CD14-positive monocyte (primary cell): Measurements from ENCODE around the gene CUBN. TPM values are rescaled to one million over a fixed set of nuclear protein-coding genes. Genes with fewer than 3 reads are reported as not detected.

Experiments used
- DNase-seq, 3 donors: peaks; one replicate each; pipeline ENCODE4 v3.0.0-alpha.2; 2011 to 2022
- H2AFZ ChIP-seq: 2 replicates; pipeline ENCODE4 v1.6.0; 2012; ENCODE audit warnings: mild to moderate bottlenecking, low read depth, low read length, inconsistent platforms; ENCODE audit not compliant: insufficient read depth, poor library complexity, severe bottlenecking
- H3K27ac ChIP-seq, 2 donors: 1 replicate in 1 of 2; 2 replicates in 1 of 2; pipeline ENCODE4 v1.5.1; 2012 to 2013; ENCODE audit warnings: low read length in 2 of 2, control low read depth in 1 of 2, inconsistent platforms in 1 of 2, low read depth in 1 of 2, mild to moderate bottlenecking in 1 of 2
- H3K27me3 ChIP-seq, 2 donors: one replicate each; pipeline versions ENCODE4 v1.6.0 to v1.6.1; 2011 to 2013; ENCODE audit warnings: low read length in 2 of 2; ENCODE audit not compliant: control insufficient read depth in 2 of 2, insufficient read depth in 2 of 2
- H3K36me3 ChIP-seq, 2 donors: replicated peaks in 1 of 2; 1 replicate in 1 of 2; 2 replicates in 1 of 2; pipeline versions ENCODE4 v1.5.1 to v1.6.1; 2012 to 2013; ENCODE audit warnings: low read length in 2 of 2, control low read depth in 1 of 2, inconsistent platforms in 1 of 2, mild to moderate bottlenecking in 1 of 2; ENCODE audit not compliant: insufficient read depth in 2 of 2, control insufficient read depth in 1 of 2
- H3K4me1 ChIP-seq, 2 donors: 1 replicate in 1 of 2; 2 replicates in 1 of 2; pipeline versions ENCODE4 v1.5.1 to v1.6.1; 2012 to 2013; ENCODE audit warnings: low read length in 2 of 2, control low read depth in 1 of 2, inconsistent platforms in 1 of 2, mild to moderate bottlenecking in 1 of 2, moderate library complexity in 1 of 2; ENCODE audit not compliant: insufficient read depth in 2 of 2, control insufficient read depth in 1 of 2
- H3K4me2 ChIP-seq: replicated peaks from 2 replicates; pipeline ENCODE3; 2012; ENCODE audit warnings: low read length, moderate library complexity, mild to moderate bottlenecking; ENCODE audit not compliant: poor library complexity, severe bottlenecking; ENCODE audit errors: extremely low read depth
- H3K4me3 ChIP-seq, 3 experiments: fragments of 200-600 bp in 1 of 3; sonication (generic) in 1 of 3; replicated peaks in 1 of 3; 1 replicate in 2 of 3; 2 replicates in 1 of 3; pipeline ENCODE4 v1.5.1; 2011 to 2013; ENCODE audit warnings: low read length in 3 of 3, mild to moderate bottlenecking in 3 of 3, control low read depth in 2 of 3, low read depth in 2 of 3, inconsistent platforms in 1 of 3, moderate library complexity in 1 of 3
- H3K79me2 ChIP-seq: 2 replicates; pipeline ENCODE4 v1.6.0; 2012; ENCODE audit warnings: mild to moderate bottlenecking, control low read depth, inconsistent platforms, low read length, moderate library complexity; ENCODE audit not compliant: insufficient read depth
- H3K9ac ChIP-seq: 2 replicates; pipeline ENCODE4 v1.6.0; 2017; ENCODE audit warnings: low read length, mild to moderate bottlenecking; ENCODE audit not compliant: insufficient read depth, poor library complexity, severe bottlenecking
- H3K9me3 ChIP-seq, 2 donors: replicated peaks in 1 of 2; 1 replicate in 1 of 2; 2 replicates in 1 of 2; pipeline versions ENCODE4 v1.5.1 to v1.6.1; 2012 to 2013; ENCODE audit warnings: low read length in 2 of 2, control low read depth in 1 of 2; ENCODE audit not compliant: control insufficient read depth in 1 of 2, insufficient read depth in 1 of 2
- H4K20me1 ChIP-seq: 2 replicates; pipeline ENCODE4 v1.6.0; 2012; ENCODE audit warnings: mild to moderate bottlenecking, low read length, control low read depth, moderate library complexity; ENCODE audit not compliant: insufficient read depth
- H3K27ac Mint-ChIP-seq, 7 donors: one replicate each; pipeline ENCODE4 v1.8.0; 2020; ENCODE audit warnings: mild to moderate bottlenecking in 7 of 7, mixed read lengths in 7 of 7, moderate library complexity in 6 of 7, inconsistent platforms in 2 of 7
- H3K27me3 Mint-ChIP-seq, 3 donors: one replicate each; pipeline ENCODE4 v1.8.0; 2021 to 2022; ENCODE audit warnings: low read depth in 3 of 3, mild to moderate bottlenecking in 3 of 3, mixed read lengths in 3 of 3, moderate library complexity in 3 of 3, inconsistent platforms in 1 of 3
- H3K36me3 Mint-ChIP-seq, 2 donors: one replicate each; pipeline ENCODE4 v1.8.0; 2020; ENCODE audit warnings: mixed read lengths in 2 of 2, inconsistent platforms in 1 of 2, mild to moderate bottlenecking in 1 of 2
- H3K4me1 Mint-ChIP-seq: one replicate; pipeline ENCODE4 v1.8.0; 2020; ENCODE audit warnings: mild to moderate bottlenecking, mixed read lengths
- H3K4me3 Mint-ChIP-seq, 2 donors: one replicate each; pipeline ENCODE4 v1.8.0; 2020; ENCODE audit warnings: mild to moderate bottlenecking in 2 of 2, mixed read lengths in 2 of 2, moderate library complexity in 1 of 2
- H3K9me3 Mint-ChIP-seq, 7 donors: one replicate each; pipeline ENCODE4 v1.8.0; 2020 to 2022; ENCODE audit warnings: mixed read lengths in 7 of 7, mild to moderate bottlenecking in 6 of 7, moderate library complexity in 6 of 7, inconsistent platforms in 2 of 7
- WGBS: methylation state at CpG from one replicate; pipeline ENCODE4 v1.1.5; 2013; ENCODE audit warnings: missing lambda C conversion rate; ENCODE audit not compliant: insufficient coverage; 5-methylcytosine and 5-hydroxymethylcytosine counted together
- intact Hi-C, 2 donors: fragments of 100-400 bp; cut with micrococcal nuclease; formaldehyde crosslinking; loops; one replicate each; pipeline versions ENCODE4 v1.15.0 to v1.15.1; 2023
- polyA plus RNA-seq, 3 donors: library from polyadenylated mRNA; depleted of rRNA in 1 of 3; unstranded in 2 of 3; stranded (reverse) in 1 of 3; fragments of 300-500 nt in 2 of 3; fragments of >200 nt in 1 of 3; fragmentation: Illumina TruSeq in 2 of 3; gene quantifications; 1 replicate in 2 of 3; 2 replicates in 1 of 3; pipeline ENCODE4 v1.2.3, GENCODE V29; 2012 to 2021
- TF ChIP-seq, protein P1 (sequence below): fragments of 200-600 bp; IDR thresholded peaks from one replicate; pipeline ENCODE4 v1.8.0; 2022; ENCODE audit warnings: antibody characterized with exemption, mild to moderate bottlenecking

CUBN gene
- polyA plus RNA-seq, 3 donors: 0.95 TPM; not detected in 2

DNA sequence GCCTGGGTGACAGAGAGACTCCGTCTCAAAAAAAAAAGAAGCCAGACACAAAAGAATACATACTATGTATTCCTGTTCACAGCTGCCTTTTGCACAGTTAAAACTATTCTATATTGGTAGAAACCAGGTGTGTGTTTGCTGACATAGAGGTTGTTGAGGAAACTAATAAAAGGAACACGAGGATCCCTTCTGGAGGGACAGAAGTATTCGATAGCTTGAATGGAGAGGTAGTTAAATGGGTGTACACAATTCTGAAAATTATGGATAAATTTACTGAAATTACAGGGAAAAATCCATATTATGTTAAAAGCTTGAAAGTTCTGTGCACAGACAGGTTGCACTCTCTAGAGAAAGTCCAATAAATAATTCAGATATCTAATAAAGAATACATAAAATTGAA, 71.5 kb downstream of the CUBN start:
- H3K27ac Mint-ChIP-seq: no peak overlapping the region
- no CpG with 5 or more reads among the region's 3 CpGs for WGBS

DNA sequence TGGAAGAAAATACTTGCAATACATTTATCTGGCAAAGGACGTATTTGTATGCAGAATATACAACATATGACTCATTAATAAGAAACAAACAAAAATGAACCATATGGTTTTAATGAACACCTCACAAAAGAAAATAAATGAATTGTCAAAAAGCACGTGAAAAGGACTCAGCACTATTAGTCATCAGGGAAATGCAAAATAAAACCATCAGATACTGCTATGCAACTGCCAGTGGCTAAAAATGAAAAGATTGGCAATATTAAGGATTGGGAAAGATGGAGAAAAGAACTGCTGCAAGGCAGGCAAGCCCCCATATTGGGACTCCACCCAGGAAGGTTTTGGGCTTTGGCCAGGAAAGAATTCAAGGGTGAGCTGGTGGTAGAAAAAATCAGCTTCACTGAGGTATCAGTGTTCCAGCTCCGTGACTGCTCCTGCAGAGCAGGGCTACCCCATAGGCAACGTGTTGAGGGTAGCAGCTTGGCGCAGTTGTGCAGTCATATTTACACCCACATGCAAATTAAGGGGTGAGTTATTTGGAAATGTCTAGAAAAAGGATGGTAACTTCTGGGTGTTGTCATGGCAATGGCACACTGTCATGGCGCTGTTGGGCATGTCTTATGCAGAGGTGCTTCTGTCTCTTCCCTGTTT, 72.7 kb downstream of the CUBN start:
- Mint-ChIP-seq H3K4me3 (no peak overlapping the region), H3K9me3 (peaks cover 0 to 11% (median 3%) of the 10 kb centered on the region in 7 donors), H3K27ac (no peak overlapping the region), H3K4me1 (peaks cover 2% of the 10 kb centered on the region), H3K27me3 (peaks cover 0 to 1% (median 0%) of the 10 kb centered on the region in 3 donors), H3K36me3 (peaks cover 0 to under 1% of the 10 kb centered on the region in 2 donors)
- 100% methylated on average over 1 of the region's 6 CpGs for WGBS
- TF ChIP-seq, protein P1, sequence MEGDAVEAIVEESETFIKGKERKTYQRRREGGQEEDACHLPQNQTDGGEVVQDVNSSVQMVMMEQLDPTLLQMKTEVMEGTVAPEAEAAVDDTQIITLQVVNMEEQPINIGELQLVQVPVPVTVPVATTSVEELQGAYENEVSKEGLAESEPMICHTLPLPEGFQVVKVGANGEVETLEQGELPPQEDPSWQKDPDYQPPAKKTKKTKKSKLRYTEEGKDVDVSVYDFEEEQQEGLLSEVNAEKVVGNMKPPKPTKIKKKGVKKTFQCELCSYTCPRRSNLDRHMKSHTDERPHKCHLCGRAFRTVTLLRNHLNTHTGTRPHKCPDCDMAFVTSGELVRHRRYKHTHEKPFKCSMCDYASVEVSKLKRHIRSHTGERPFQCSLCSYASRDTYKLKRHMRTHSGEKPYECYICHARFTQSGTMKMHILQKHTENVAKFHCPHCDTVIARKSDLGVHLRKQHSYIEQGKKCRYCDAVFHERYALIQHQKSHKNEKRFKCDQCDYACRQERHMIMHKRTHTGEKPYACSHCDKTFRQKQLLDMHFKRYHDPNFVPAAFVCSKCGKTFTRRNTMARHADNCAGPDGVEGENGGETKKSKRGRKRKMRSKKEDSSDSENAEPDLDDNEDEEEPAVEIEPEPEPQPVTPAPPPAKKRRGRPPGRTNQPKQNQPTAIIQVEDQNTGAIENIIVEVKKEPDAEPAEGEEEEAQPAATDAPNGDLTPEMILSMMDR: no peak
- peaks cover 0 to under 1% of the 10 kb centered on the region in 2 donors for H3K9me3 ChIP-seq
- no peaks in the 10 kb centered on the region for H3K79me2 ChIP-seq
- H4K20me1 ChIP-seq: no peaks in the 10 kb centered on the region
- no peak overlapping the region for H3K4me3 ChIP-seq
- no peak overlapping the region for H3K27ac ChIP-seq
- H3K4me2 ChIP-seq: no peak overlapping the region
- H3K4me1 ChIP-seq: no peaks in the 10 kb centered on the region
- no peak for DNase-seq
- no peak overlapping the region for H2AFZ ChIP-seq
- H3K9ac ChIP-seq: no peak overlapping the region
- no peaks in the 10 kb centered on the region for H3K27me3 ChIP-seq
- H3K36me3 ChIP-seq: no peaks in the 10 kb centered on the region
- intact Hi-C loops: no loop called here

More for the DNA sequence above, 71.5 kb downstream of the CUBN start:
- no peak overlapping the region for H3K9ac ChIP-seq
- H3K36me3 ChIP-seq: no peaks in the 10 kb centered on the region
- Mint-ChIP-seq H3K4me1 (peaks cover 2% of the 10 kb centered on the region), H3K9me3 (peaks cover 0 to 2% (median 0%) of the 10 kb centered on the region in 7 donors), H3K4me3 (no peak overlapping the region), H3K27me3 (peaks cover 0 to 1% (median 0%) of the 10 kb centered on the region in 3 donors), H3K36me3 (no peaks in the 10 kb centered on the region)
- intact Hi-C loops: no loop called here
- DNase-seq: no peak
- H3K4me3 ChIP-seq: no peak overlapping the region
- H2AFZ ChIP-seq: no peak overlapping the region
- H3K27ac ChIP-seq: no peak overlapping the region
- TF ChIP-seq, protein P1: no peak
- no peaks in the 10 kb centered on the region for H3K27me3 ChIP-seq
- no peaks in the 10 kb centered on the region for H3K79me2 ChIP-seq
- no peaks in the 10 kb centered on the region for H4K20me1 ChIP-seq
- no peaks in the 10 kb centered on the region for H3K9me3 ChIP-seq
- H3K4me2 ChIP-seq: no peak overlapping the region
- no peaks in the 10 kb centered on the region for H3K4me1 ChIP-seq
